Measurements from ENCODE around the gene LNP1.

LNP1 gene

DNA sequence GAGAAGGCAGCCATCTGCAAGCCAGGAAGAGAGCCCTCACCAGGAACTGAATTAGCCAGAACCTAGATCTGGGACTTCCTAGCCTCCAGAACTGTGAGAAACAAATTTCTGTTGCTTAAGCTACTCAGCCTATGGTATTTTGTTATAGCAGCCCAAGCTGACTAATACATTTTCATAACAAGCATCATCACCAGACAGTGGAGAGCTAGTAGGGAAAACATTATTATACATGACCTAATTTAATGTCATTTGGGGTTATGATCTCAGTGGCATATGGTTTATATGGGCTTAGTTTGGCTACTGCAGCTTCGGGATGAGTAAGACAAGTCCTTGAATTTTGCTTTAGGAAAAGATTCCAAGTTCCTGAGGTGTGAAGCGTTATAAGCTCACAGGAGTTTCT lies 35.6 kb downstream of the LNP1 start:
- Histone ChIP-seq H3K4me2 (ENCODE audit: insufficient read depth, low read length) (no peak overlapping the region), H3K36me3 (ENCODE audit: insufficient read depth, low read length) (no peaks in the 10 kb centered on the region), H3K4me1 (ENCODE audit: insufficient read depth, low read length) (no peaks in the 10 kb centered on the region), H2AFZ (ENCODE audit: low read depth, low read length) (no peak overlapping the region), H3K79me2 (ENCODE audit: insufficient read depth, low read length) (no peaks in the 10 kb centered on the region), H3K9me3 (ENCODE audit: insufficient read depth, low read length, severe bottlenecking) (no peaks in the 10 kb centered on the region), H3K27me3 (ENCODE audit: insufficient read depth, low read length, poor library complexity) (no peaks in the 10 kb centered on the region), H3K4me3 (ENCODE audit: low read depth in 1 of 2, low read length in 2 of 2) (no peak overlapping the region), H3K27ac (ENCODE audit: low read length) (no peak overlapping the region), H3K9ac (ENCODE audit: low read depth, low read length) (no peak overlapping the region), H4K20me1 (ENCODE audit: insufficient read depth, low read length) (no peaks in the 10 kb centered on the region)
- no peak for TF ChIP-seq EZH2 (IDR thresholded peaks at IDR 0.05; ENCODE audit: borderline replicate concordance, low read depth, low read length, severe bottlenecking)
- TF ChIP-seq, protein P1, sequence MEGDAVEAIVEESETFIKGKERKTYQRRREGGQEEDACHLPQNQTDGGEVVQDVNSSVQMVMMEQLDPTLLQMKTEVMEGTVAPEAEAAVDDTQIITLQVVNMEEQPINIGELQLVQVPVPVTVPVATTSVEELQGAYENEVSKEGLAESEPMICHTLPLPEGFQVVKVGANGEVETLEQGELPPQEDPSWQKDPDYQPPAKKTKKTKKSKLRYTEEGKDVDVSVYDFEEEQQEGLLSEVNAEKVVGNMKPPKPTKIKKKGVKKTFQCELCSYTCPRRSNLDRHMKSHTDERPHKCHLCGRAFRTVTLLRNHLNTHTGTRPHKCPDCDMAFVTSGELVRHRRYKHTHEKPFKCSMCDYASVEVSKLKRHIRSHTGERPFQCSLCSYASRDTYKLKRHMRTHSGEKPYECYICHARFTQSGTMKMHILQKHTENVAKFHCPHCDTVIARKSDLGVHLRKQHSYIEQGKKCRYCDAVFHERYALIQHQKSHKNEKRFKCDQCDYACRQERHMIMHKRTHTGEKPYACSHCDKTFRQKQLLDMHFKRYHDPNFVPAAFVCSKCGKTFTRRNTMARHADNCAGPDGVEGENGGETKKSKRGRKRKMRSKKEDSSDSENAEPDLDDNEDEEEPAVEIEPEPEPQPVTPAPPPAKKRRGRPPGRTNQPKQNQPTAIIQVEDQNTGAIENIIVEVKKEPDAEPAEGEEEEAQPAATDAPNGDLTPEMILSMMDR (IDR thresholded peaks at IDR 0.05; ENCODE audit: borderline replicate concordance, extremely low read depth, low read length, poor library complexity, severe bottlenecking), result no peak
- DNase-seq (no peak), ATAC-seq (ENCODE audit: insufficient read depth, low read depth) (no peak)

DNA sequence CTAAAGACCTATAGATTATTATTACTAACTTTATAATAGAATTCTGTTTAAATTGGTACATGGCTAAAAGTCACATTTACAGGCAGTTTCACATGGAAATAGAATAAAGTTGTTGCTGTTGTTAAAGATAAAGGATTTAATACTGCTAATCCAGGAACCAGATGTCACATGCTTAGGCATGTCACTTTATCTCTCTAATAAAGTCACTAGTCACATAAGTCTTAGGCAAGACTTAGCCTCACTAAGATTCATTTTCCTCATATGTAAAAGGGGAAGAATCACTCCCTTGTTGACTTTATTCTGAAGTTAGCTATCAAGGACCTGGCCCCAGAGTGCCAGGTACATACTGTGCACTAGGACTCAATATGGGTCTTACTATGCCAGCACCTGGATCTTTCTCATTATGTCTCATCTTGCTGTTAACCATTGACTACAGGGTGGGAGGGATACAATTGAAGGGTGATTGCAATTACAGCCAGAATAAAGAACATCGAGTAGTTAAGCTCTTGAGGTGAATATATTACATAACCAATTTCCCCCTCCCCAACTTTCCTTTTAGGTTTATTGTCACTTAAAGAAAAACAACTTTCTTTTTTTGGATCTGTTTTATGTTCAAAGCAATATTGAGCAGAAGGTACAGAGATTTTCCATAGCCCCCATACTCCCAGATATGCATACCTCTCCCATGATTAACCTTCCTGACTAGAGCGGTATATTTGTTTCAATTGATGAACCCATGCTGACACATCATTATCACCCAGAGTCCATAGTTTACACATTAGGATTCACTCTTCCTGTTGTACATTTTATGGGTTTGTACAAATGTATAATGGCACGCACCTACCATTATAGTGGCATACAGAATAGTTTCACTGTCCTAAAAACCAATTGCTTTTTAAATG lies 36.6 kb downstream of the LNP1 start:
- H3K4me2 ChIP-seq (ENCODE audit: insufficient read depth, low read length), result no peak overlapping the region

DNA sequence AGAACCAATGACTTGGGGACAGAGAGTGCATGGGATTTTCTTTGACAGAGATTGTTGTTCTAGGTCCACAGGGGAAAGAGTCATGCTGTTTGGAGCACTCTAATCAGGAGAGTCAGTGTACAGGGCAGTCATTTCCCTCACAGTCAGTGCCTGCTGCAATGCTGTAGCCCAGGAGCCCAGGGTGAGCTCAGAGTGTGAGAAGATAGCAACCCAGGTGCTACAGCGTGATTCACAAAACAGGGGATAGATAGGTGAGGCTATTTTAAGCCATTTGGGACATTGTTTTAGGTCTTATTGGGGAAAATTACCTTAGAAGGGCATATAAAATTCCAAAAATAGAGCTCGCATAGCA lies 37.3 kb downstream of the LNP1 start:
- Histone ChIP-seq H3K4me1 (ENCODE audit: insufficient read depth, low read length) (no peaks in the 10 kb centered on the region), H3K9me3 (ENCODE audit: insufficient read depth, low read length, severe bottlenecking) (peaks cover 3% of the 10 kb centered on the region), H3K79me2 (ENCODE audit: insufficient read depth, low read length) (no peaks in the 10 kb centered on the region), H3K4me2 (ENCODE audit: insufficient read depth, low read length) (no peak overlapping the region), H2AFZ (ENCODE audit: low read depth, low read length) (no peak overlapping the region), H3K27ac (ENCODE audit: low read length) (no peak overlapping the region), H3K4me3 (ENCODE audit: low read depth in 1 of 2, low read length in 2 of 2) (no peak overlapping the region), H4K20me1 (ENCODE audit: insufficient read depth, low read length) (no peaks in the 10 kb centered on the region), H3K36me3 (ENCODE audit: insufficient read depth, low read length) (no peaks in the 10 kb centered on the region), H3K27me3 (ENCODE audit: insufficient read depth, low read length, poor library complexity) (no peaks in the 10 kb centered on the region), H3K9ac (ENCODE audit: low read depth, low read length) (no peak overlapping the region)
- ATAC-seq (ENCODE audit: insufficient read depth, low read depth), result no peak
- DNase-seq, result no peak
- TF ChIP-seq EZH2 (IDR thresholded peaks at IDR 0.05; ENCODE audit: borderline replicate concordance, low read depth, low read length, severe bottlenecking), result no peak
- TF ChIP-seq, protein P1 (IDR thresholded peaks at IDR 0.05; ENCODE audit: borderline replicate concordance, extremely low read depth, low read length, poor library complexity, severe bottlenecking), result no peak

More for the DNA sequence above, 36.6 kb downstream of the LNP1 start:
- no peaks in the 10 kb centered on the region for H3K4me1 ChIP-seq (ENCODE audit: insufficient read depth, low read length)
- no peaks in the 10 kb centered on the region for H4K20me1 ChIP-seq (ENCODE audit: insufficient read depth, low read length)
- no peaks in the 10 kb centered on the region for H3K79me2 ChIP-seq (ENCODE audit: insufficient read depth, low read length)
- no peaks in the 10 kb centered on the region for H3K9me3 ChIP-seq (ENCODE audit: insufficient read depth, low read length, severe bottlenecking)
- H3K36me3 ChIP-seq (ENCODE audit: insufficient read depth, low read length), result no peaks in the 10 kb centered on the region
- no peak overlapping the region for H3K4me3 ChIP-seq (ENCODE audit: low read depth in 1 of 2, low read length in 2 of 2)
- no peak overlapping the region for H3K9ac ChIP-seq (ENCODE audit: low read depth, low read length)
- H3K27me3 ChIP-seq (ENCODE audit: insufficient read depth, low read length, poor library complexity), result no peaks in the 10 kb centered on the region
- no peak overlapping the region for H3K27ac ChIP-seq (ENCODE audit: low read length)
- ATAC-seq (ENCODE audit: insufficient read depth, low read depth), result no peak
- TF ChIP-seq, protein P1 (IDR thresholded peaks at IDR 0.05; ENCODE audit: borderline replicate concordance, extremely low read depth, low read length, poor library complexity, severe bottlenecking), result no peak
- TF ChIP-seq EZH2 (IDR thresholded peaks at IDR 0.05; ENCODE audit: borderline replicate concordance, low read depth, low read length, severe bottlenecking), result no peak
- no peak overlapping the region for H2AFZ ChIP-seq (ENCODE audit: low read depth, low read length)
- DNase-seq, result no peak
